Activated CD4-positive, CD25-positive, alpha-beta regulatory T cell treated with anti-CD3 and anti-CD28 coated beads, Interleukin-2, amount 50 U/mL, for 72 hours (primary cell): ENCODE results near the gene MBD1.
A peak's percentile ranks its signal among the peaks of the same experiment; 100 is the strongest.
"Not testable (repeated sequence)": the region's sequence is repeated elsewhere in the genome, so short reads cannot be mapped to it uniquely, and the experiment has no call there.

Source experiments
- DNase-seq: peaks from one replicate; pipeline ENCODE4 v3.0.0; 2021

MBD1 gene

GRCh38 chr18:50268022-50268747 lies 13.1 kb downstream of the MBD1 start:
- DNase-seq: peak; percentile 80

DNA sequence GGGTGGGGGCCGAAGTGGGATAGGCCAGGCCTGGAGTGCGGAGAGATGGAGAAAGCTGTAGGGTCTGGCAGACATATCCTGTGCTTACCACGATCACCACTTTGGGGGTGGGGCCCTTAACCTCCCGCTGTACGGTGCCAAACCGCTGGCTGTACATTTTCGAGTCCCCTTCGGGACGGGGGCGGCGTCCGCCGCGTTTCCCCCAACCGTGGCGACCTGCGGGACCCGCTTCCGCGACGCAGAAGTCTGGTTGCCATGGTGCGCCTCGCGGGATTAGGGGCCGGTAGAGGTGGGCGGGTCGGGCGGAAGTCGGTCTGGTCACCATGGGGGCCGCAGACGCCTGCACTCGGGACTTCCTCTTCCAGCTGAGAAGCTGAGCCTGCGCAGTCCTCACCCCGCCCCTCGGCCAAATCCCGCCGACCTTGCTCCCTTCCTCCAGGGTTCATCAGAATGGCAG lies 15.0 kb downstream of the MBD1 start, which contains the start of gene CFAP53:
CFAP53 (minus strand) TSS at position 248 of the 457 bp plus-strand sequence; CDS start at position 157, 91 bp downstream.
- DNase-seq: peak; percentile 81

GRCh38 chr18:50262977-50263376 lies 18.3 kb downstream of the MBD1 start:
- DNase-seq: no peak

GRCh38 chr18:50250935-50251334 lies 30.4 kb downstream of the MBD1 start:
- no peak for DNase-seq

GRCh38 chr18:50249576-50249975 lies 31.7 kb downstream of the MBD1 start:
- DNase-seq: no peak

DNA sequence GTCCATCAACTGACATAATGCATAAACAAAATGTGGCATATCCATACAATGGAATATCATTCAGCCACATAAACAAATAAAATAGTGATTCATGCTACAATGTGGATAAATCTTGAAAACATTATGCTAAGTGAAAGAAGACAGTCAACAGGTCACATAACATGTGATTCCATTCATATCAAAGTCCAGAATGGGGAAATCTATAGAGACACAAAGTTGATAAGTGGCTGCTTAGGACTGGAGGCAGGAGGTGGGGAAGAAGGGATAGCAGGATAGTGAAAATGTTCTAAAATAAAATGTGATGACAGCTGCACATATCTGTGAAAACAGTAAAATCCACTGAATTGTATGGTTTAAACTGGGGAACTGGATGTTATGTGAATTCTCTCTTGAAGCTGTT lies 33.8 kb downstream of the MBD1 start:
- no peak for DNase-seq

- not testable (repeated sequence) for DNase-seq
Measured at GRCh38 chr18:50241768-50242167, 39.6 kb downstream of the MBD1 start.

GRCh38 chr18:50240080-50240563 lies 41.2 kb downstream of the MBD1 start:
- no peak for DNase-seq

- no peak for DNase-seq
Measured at GRCh38 chr18:50232419-50232818, 48.9 kb downstream of the MBD1 start.

GRCh38 chr18:50231621-50232020 lies 49.7 kb downstream of the MBD1 start:
- DNase-seq: no peak

- DNase-seq: not testable (repeated sequence)
Measured at GRCh38 chr18:50220249-50220648, 61.1 kb downstream of the MBD1 start.
